SK-N-SH treated with all-trans-retinoic acid at 6 μM for 48 hours (cell line): ENCODE results near the gene TTLL10.

Experiments
- ATAC-seq: fragments of 200-7000 bp; cut with Tn5 transposase; 3 replicates; pipeline ENCODE4 v1.9.1; 2020; ENCODE audit warnings: mild to moderate bottlenecking, moderate library complexity
- ARNTL ChIP-seq: fragments of 450-650 bp; formaldehyde crosslinking; IDR thresholded peaks from 2 replicates; pipeline ENCODE4 v1.5.0; 2020; ENCODE audit warnings: low read depth, mild to moderate bottlenecking, moderate library complexity, borderline replicate concordance
- BACH2 ChIP-seq: fragments of 250-450 bp; sonication (Bioruptor Pico); IDR thresholded peaks from 2 replicates; pipeline ENCODE4 v1.9.0; 2021; ENCODE audit warnings: mild to moderate bottlenecking, borderline replicate concordance
- CREB5 ChIP-seq: fragments of 250-450 bp; sonication (Bioruptor Pico); IDR thresholded peaks from 2 replicates; pipeline ENCODE4 v1.5.1; 2020; ENCODE audit warnings: low read depth, mild to moderate bottlenecking, moderate library complexity
- CSDC2 ChIP-seq: fragments of 250-450 bp; sonication (Bioruptor Pico); IDR thresholded peaks from 2 replicates; pipeline ENCODE4 v1.5.0; 2020; ENCODE audit warnings: mild to moderate bottlenecking, moderate library complexity
- CSRNP3 ChIP-seq: fragments of 250-450 bp; sonication (Bioruptor Pico); IDR thresholded peaks from 2 replicates; pipeline ENCODE4 v1.5.1; 2021; ENCODE audit warnings: mild to moderate bottlenecking, moderate library complexity
- GLIS3 ChIP-seq: fragments of 250-450 bp; sonication (Bioruptor Pico); IDR thresholded peaks from 2 replicates; pipeline ENCODE4 v1.5.0; 2020; ENCODE audit warnings: mild to moderate bottlenecking, moderate library complexity
- ISL1 ChIP-seq: fragments of 250-450 bp; sonication (Bioruptor Pico); IDR thresholded peaks from 2 replicates; pipeline ENCODE4 v2.1.2; 2022; ENCODE audit warnings: mild to moderate bottlenecking, moderate library complexity
- OSR1 ChIP-seq: fragments of 250-450 bp; sonication (Bioruptor Pico); IDR thresholded peaks from 2 replicates; pipeline ENCODE4 v1.8.0; 2022; ENCODE audit warnings: moderate library complexity, mild to moderate bottlenecking, inconsistent platforms
- PATZ1 ChIP-seq: fragments of 250-450 bp; sonication (Bioruptor Pico); IDR thresholded peaks from 2 replicates; pipeline ENCODE4 v1.8.0; 2020; ENCODE audit warnings: mild to moderate bottlenecking, moderate library complexity, borderline replicate concordance
- POU6F1 ChIP-seq: fragments of 250-450 bp; sonication (Bioruptor Pico); IDR thresholded peaks from 2 replicates; pipeline ENCODE4 v1.8.0; 2021; ENCODE audit warnings: low read depth, mild to moderate bottlenecking, moderate library complexity, borderline replicate concordance
- PPARA ChIP-seq: fragments of 250-450 bp; sonication (Bioruptor Pico); IDR thresholded peaks from 2 replicates; pipeline ENCODE4 v1.5.0; 2020; ENCODE audit warnings: mild to moderate bottlenecking, borderline replicate concordance
- SNAI2 ChIP-seq: fragments of 250-450 bp; sonication (Bioruptor Pico); IDR thresholded peaks from 2 replicates; pipeline ENCODE4 v1.5.0; 2020; ENCODE audit warnings: mild to moderate bottlenecking, moderate library complexity
- TCF4 ChIP-seq: fragments of 250-450 bp; sonication (Bioruptor Pico); IDR thresholded peaks from 2 replicates; pipeline ENCODE4 v1.8.0; 2021; ENCODE audit warnings: mild to moderate bottlenecking, moderate library complexity, borderline replicate concordance
- TOX ChIP-seq: fragments of 250-450 bp; sonication (Bioruptor Pico); IDR thresholded peaks from 2 replicates; pipeline ENCODE4 v1.8.0; 2021; ENCODE audit warnings: mild to moderate bottlenecking, moderate library complexity, borderline replicate concordance
- TSHZ2 ChIP-seq: fragments of 250-450 bp; sonication (Bioruptor Pico); IDR thresholded peaks from 2 replicates; pipeline ENCODE4 v1.5.0; 2020; ENCODE audit warnings: mild to moderate bottlenecking, moderate library complexity
- ZC3H10 ChIP-seq: fragments of 250-450 bp; sonication (Bioruptor Pico); IDR thresholded peaks from 2 replicates; pipeline ENCODE4 v1.5.1; 2021; ENCODE audit warnings: mild to moderate bottlenecking, moderate library complexity
- ZFP3 ChIP-seq: fragments of 250-450 bp; sonication (Bioruptor Pico); IDR thresholded peaks from 2 replicates; pipeline ENCODE4 v1.5.0; 2020; ENCODE audit warnings: mild to moderate bottlenecking, moderate library complexity
- ZFP30 ChIP-seq: fragments of 450-650 bp; formaldehyde crosslinking; IDR thresholded peaks from 2 replicates; pipeline ENCODE4 v1.5.0; 2022; ENCODE audit warnings: mild to moderate bottlenecking, moderate library complexity
- ZNF565 ChIP-seq: fragments of 450-650 bp; formaldehyde crosslinking; conservative IDR thresholded peaks from 2 replicates; pipeline ENCODE4 v1.5.0; 2020; ENCODE audit warnings: low read depth, mild to moderate bottlenecking, moderate library complexity
- ZNF70 ChIP-seq: fragments of 450-650 bp; formaldehyde crosslinking; IDR thresholded peaks from 2 replicates; pipeline ENCODE4 v1.5.0; 2020; ENCODE audit warnings: mild to moderate bottlenecking, moderate library complexity
- ZNF8 ChIP-seq: fragments of 450-650 bp; formaldehyde crosslinking; IDR thresholded peaks from 2 replicates; pipeline ENCODE4 v1.5.0; 2020; ENCODE audit warnings: mild to moderate bottlenecking, moderate library complexity

TTLL10 gene

GRCh38 chr1:1144122-1144842 is 29.4 kb upstream of the TTLL10 start:
- ATAC-seq, result no peak; the same call in 2 of the 3 replicates
- TF ChIP-seq ZNF70 (CRISPR knock-in tag), result no peak
- TF ChIP-seq OSR1 (CRISPR knock-in tag), result no peak
- no peak for TF ChIP-seq ZFP3 (CRISPR knock-in tag)

- ATAC-seq, result no peak
- TF ChIP-seq BACH2 (CRISPR knock-in tag) (no peak), PATZ1 (no peak), GLIS3 (CRISPR knock-in tag) (no peak), ZFP30 (CRISPR knock-in tag) (no peak), TCF4 (CRISPR knock-in tag) (no peak), ARNTL (CRISPR knock-in tag) (no peak)
Observed at GRCh38 chr1:1144843-1145546, 28.7 kb upstream of the TTLL10 start.

GRCh38 chr1:1145547-1145914 is 28.1 kb upstream of the TTLL10 start:
- ATAC-seq, result no peak
- TF ChIP-seq ISL1 (CRISPR knock-in tag) (no peak), ZC3H10 (CRISPR knock-in tag) (no peak), CSDC2 (CRISPR knock-in tag) (no peak), ARNTL (CRISPR knock-in tag) (no peak), PPARA (CRISPR knock-in tag) (no peak), OSR1 (CRISPR knock-in tag) (no peak), ZNF8 (CRISPR knock-in tag) (no peak), TOX (no peak), CREB5 (CRISPR knock-in tag) (no peak), PATZ1 (no peak), POU6F1 (CRISPR knock-in tag) (no peak), TCF4 (CRISPR knock-in tag) (no peak), CSRNP3 (CRISPR knock-in tag) (no peak), ZFP3 (CRISPR knock-in tag) (no peak), SNAI2 (no peak), ZNF565 (CRISPR knock-in tag) (no peak), GLIS3 (CRISPR knock-in tag) (no peak), TSHZ2 (CRISPR knock-in tag) (no peak)
- TF ChIP-seq, all 23 proteins: peak for 0
